K562 (cell line): Measurements from ENCODE around the gene TFB2M. TPM values are rescaled to one million over a fixed set of nuclear protein-coding genes. Genes with fewer than 3 reads are reported as not detected.

Experiments used
- CLOCK ChIP-seq: fragments of 250-450 bp; sonication (Bioruptor Pico); IDR thresholded peaks from 2 replicates; pipeline ENCODE4 v1.4.0; 2020; ENCODE audit warnings: mild to moderate bottlenecking, moderate library complexity, borderline replicate concordance
- HNRNPLL ChIP-seq: fragments of 200-400 bp; formaldehyde crosslinking; IDR thresholded peaks from 2 replicates; pipeline ENCODE4 v1.6.1; 2017; ENCODE audit warnings: low read length, low read depth, mild to moderate bottlenecking; ENCODE audit not compliant: poor library complexity, severe bottlenecking
- IFI16 ChIP-seq: fragments of 250-450 bp; sonication (Bioruptor Pico); IDR thresholded peaks from 2 replicates; pipeline ENCODE4 v2.1.2; 2022; ENCODE audit warnings: mild to moderate bottlenecking, inconsistent platforms
- KHSRP ChIP-seq: fragments of 450-650 bp; IDR thresholded peaks from 2 replicates; pipeline ENCODE4 v1.6.1; 2017
- MBD2 ChIP-seq: sonication (generic); IDR thresholded peaks from 2 replicates; pipeline ENCODE4 v1.6.1; 2016; ENCODE audit warnings: low read depth, borderline replicate concordance
- MITF ChIP-seq: IDR thresholded peaks from 2 replicates; pipeline ENCODE4 v1.6.1; 2014; ENCODE audit warnings: antibody characterized with exemption
- PRPF4 ChIP-seq: fragments of 200-400 bp; formaldehyde crosslinking; IDR thresholded peaks from one replicate; pipeline ENCODE4 v1.6.1; 2017; ENCODE audit warnings: low read length, low read depth, mild to moderate bottlenecking; ENCODE audit not compliant: insufficient read depth, poor library complexity, severe bottlenecking
- RAD51 ChIP-seq: fragments of 450-650 bp; IDR thresholded peaks from 2 replicates; pipeline ENCODE4 v1.7.1; 2016; ENCODE audit warnings: low read depth, mild to moderate bottlenecking, borderline replicate concordance
- SAFB2 ChIP-seq: fragments of 200-400 bp; formaldehyde crosslinking; IDR thresholded peaks from 2 replicates; pipeline ENCODE4 v1.6.1; 2018; ENCODE audit warnings: borderline replicate concordance, low read length, low read depth, moderate library complexity; ENCODE audit not compliant: severe bottlenecking
- SIN3B ChIP-seq: fragments of 450-650 bp; IDR thresholded peaks from 2 replicates; pipeline ENCODE4 v1.6.1; 2017; ENCODE audit warnings: low read depth, mild to moderate bottlenecking, moderate library complexity
- SMARCA4 ChIP-seq: fragments of 450-650 bp; IDR thresholded peaks from 2 replicates; pipeline ENCODE4 v1.6.1; 2016
- SREBF1 ChIP-seq: fragments of 150-350 bp; IDR thresholded peaks from 2 replicates; pipeline ENCODE4 v1.6.1; 2014; ENCODE audit warnings: antibody characterized with exemption, low read depth, low read length, borderline replicate concordance
- TBL1XR1 ChIP-seq, 2 experiments: IDR thresholded peaks; 2 replicates each; pipeline ENCODE4 v1.6.1; 2012; ENCODE audit warnings: improper control_type of control experiment in 2 of 2, low read length in 2 of 2, mild to moderate bottlenecking in 1 of 2
- TFAM ChIP-seq: fragments of 250-450 bp; sonication (Bioruptor Pico); conservative IDR thresholded peaks from 2 replicates; pipeline ENCODE4 v1.5.0; 2021; ENCODE audit warnings: mild to moderate bottlenecking, moderate library complexity
- USF2 ChIP-seq: sonication (generic); formaldehyde crosslinking; IDR thresholded peaks from 2 replicates; pipeline ENCODE4 v1.5.0; 2020; ENCODE audit warnings: missing genetic modification reagents
- XRCC5 ChIP-seq: fragments of 200-400 bp; formaldehyde crosslinking; IDR thresholded peaks from 2 replicates; pipeline ENCODE4 v1.6.1; 2017; ENCODE audit warnings: low read depth, mild to moderate bottlenecking, low read length
- ZBTB1 ChIP-seq: sonication (generic); formaldehyde crosslinking; IDR thresholded peaks from 2 replicates; pipeline ENCODE4 v1.8.1; 2023; ENCODE audit warnings: missing genetic modification reagents, low read depth, mild to moderate bottlenecking, borderline replicate concordance
- ZNF121 ChIP-seq: sonication (generic); formaldehyde crosslinking; conservative IDR thresholded peaks from 2 replicates; pipeline ENCODE4 v1.8.0; 2022; ENCODE audit warnings: missing genetic modification reagents
- ZNF134 ChIP-seq: fragments of 250-450 bp; sonication (Bioruptor Pico); conservative IDR thresholded peaks from 2 replicates; pipeline ENCODE4 v1.4.0; 2020
- ZNF512 ChIP-seq: IDR thresholded peaks from 2 replicates; pipeline ENCODE4 v1.6.1; 2016; ENCODE audit warnings: missing genetic modification characterization, missing compliant biosample characterization
- ZNF561 ChIP-seq: fragments of 450-650 bp; formaldehyde crosslinking; conservative IDR thresholded peaks from 2 replicates; pipeline ENCODE4 v1.4.0; 2020; ENCODE audit warnings: mild to moderate bottlenecking, moderate library complexity
- ZNF589 ChIP-seq: fragments of 200-800 bp; sonication (Bioruptor generic); IDR thresholded peaks from 2 replicates; pipeline ENCODE4 v1.6.1; 2016; ENCODE audit warnings: low read depth, missing genetic modification characterization, missing compliant biosample characterization
- ZNF707 ChIP-seq: fragments of 250-450 bp; sonication (Bioruptor Pico); conservative IDR thresholded peaks from 2 replicates; pipeline ENCODE4 v1.8.0; 2022; ENCODE audit warnings: inconsistent platforms, mild to moderate bottlenecking, moderate library complexity
- ZNF780A ChIP-seq: fragments of 250-450 bp; sonication (Bioruptor Pico); IDR thresholded peaks from 2 replicates; pipeline ENCODE4 v1.5.0; 2021; ENCODE audit warnings: mild to moderate bottlenecking
- ZZZ3 ChIP-seq: fragments of 450-650 bp; IDR thresholded peaks from 2 replicates; pipeline ENCODE4 v1.6.1; 2016; ENCODE audit warnings: antibody characterized with exemption, mild to moderate bottlenecking, moderate library complexity
- polyA plus RNA-seq, 8 experiments: library from polyadenylated mRNA; depleted of rRNA in 4 of 8; stranded (reverse) in 5 of 8; unstranded in 3 of 8; fragments of >200 nt; fragmentation: Nextera tagmentation in 2 of 8; fragmentation: Illumina TruSeq in 1 of 8; extraction: Ambion mirVana in 2 of 8; extraction: Trizol in 1 of 8; gene quantifications; 2 replicates each; pipeline versions ENCODE4 v1.2.1 to v1.2.3, GENCODE V29; 2011 to 2014; ENCODE audit warnings: inconsistent platforms in 1 of 8, missing spikeins in 1 of 8
- total RNA-seq, 7 experiments: library from RNA; depleted of rRNA in 6 of 7; stranded (reverse); fragments of >200 nt in 6 of 7; fragmentation: Illumina TruSeq in 2 of 7; extraction: Trizol in 2 of 7; gene quantifications; 2 replicates each; pipeline versions ENCODE4 v1.2.1 to v1.2.3, GENCODE V29; 2011 to 2021; ENCODE audit warnings: low replicate concordance in 1 of 7

Gene TFB2M
- total and polyA plus RNA-seq, 9 of the 15 experiments (the other 6 are each of a cell fraction or from before 2014, with no cell fraction given) = 55.1 to 162 (median 70.6) TPM

GRCh38 chr1:246577720-246578106 lies 11.7 kb upstream of the TFB2M start (continued):
- TF ChIP-seq TFAM (no peak), TBL1XR1 (IDR thresholded peaks at IDR 0.05; ENCODE audit: low read length in 2 of 2) (peak in 1 of 2 experiments; percentile 95; a peak in 2 of 4 replicates), IFI16 (CRISPR knock-in tag) (no peak), PRPF4 (no peak), ZNF707 (no peak), ZNF134 (no peak), ZNF589 (CRISPR knock-in tag) (no peak), USF2 (CRISPR knock-in tag) (no peak), MBD2 (0 out of 2 replicates have a peak, but pooled peaks have one; percentile 42), SIN3B (no peak), ZNF121 (CRISPR knock-in tag) (no peak), ZNF512 (no peak), MITF (no peak), CLOCK (CRISPR knock-in tag) (no peak), ZNF780A (CRISPR knock-in tag) (no peak), SREBF1 (no peak), SAFB2 (no peak), ZBTB1 (CRISPR knock-in tag) (no peak), ZNF561 (CRISPR knock-in tag) (no peak), KHSRP (no peak), RAD51 (no peak), HNRNPLL (no peak), SMARCA4 (peak; percentile 98), ZZZ3 (no peak), XRCC5 (no peak)
